Breast epithelium (tissue), 3 donors: Measurements from ENCODE around the gene DNMT3L.
"Not testable (repeated sequence)": the region's sequence is repeated elsewhere in the genome, so short reads cannot be mapped to it uniquely, and the experiment has no call there.

ENCODE experiments used
- CTCF ChIP-seq, 3 donors: fragments of 450-650 bp; IDR thresholded peaks; one replicate each; pipeline ENCODE4 v1.5.1; 2016 to 2017; ENCODE audit warnings: antibody characterized with exemption in 3 of 3, mild to moderate bottlenecking in 3 of 3, moderate library complexity in 3 of 3
- POLR2A ChIP-seq: fragments of 450-650 bp; IDR thresholded peaks from one replicate; pipeline ENCODE4 v1.6.1; 2016; ENCODE audit warnings: antibody characterized with exemption, mild to moderate bottlenecking, moderate library complexity

GRCh38 chr21:44223334-44223733, 38.4 kb downstream of the DNMT3L start:
- not testable (repeated sequence) for TF ChIP-seq CTCF (IDR thresholded peaks at IDR 0.05); POLR2A
